GM18907 (cell line): ENCODE data around the gene NOD2.

Source experiments
- ATAC-seq: cut with Tn5 transposase; IDR thresholded peaks from one replicate; pipeline ENCODE4 v1.9.1; 2021; ENCODE audit warnings: mild to moderate bottlenecking, moderate library complexity; ENCODE audit not compliant: unreplicated experiment

NOD2 gene

DNA sequence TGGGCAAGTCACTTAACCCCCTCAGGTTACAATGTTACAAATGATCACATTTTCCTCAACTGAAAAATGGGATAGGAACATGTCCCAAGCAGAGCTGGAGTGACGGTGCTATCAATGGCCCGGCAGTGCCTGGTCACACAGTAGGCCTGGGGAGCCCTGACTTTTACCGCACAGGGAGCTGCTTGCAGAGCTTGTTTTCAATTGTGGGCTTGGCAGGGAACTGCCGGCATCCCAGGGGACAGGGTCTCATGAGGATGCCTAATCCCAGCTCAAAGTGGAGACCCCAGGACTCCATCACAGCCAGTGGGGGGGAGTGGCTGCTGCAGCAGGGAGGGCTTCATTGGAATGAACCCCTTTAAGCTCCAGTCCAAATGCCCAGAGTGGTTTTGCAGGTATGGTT, 23.7 kb upstream of the NOD2 start:
- no peak for ATAC-seq

DNA sequence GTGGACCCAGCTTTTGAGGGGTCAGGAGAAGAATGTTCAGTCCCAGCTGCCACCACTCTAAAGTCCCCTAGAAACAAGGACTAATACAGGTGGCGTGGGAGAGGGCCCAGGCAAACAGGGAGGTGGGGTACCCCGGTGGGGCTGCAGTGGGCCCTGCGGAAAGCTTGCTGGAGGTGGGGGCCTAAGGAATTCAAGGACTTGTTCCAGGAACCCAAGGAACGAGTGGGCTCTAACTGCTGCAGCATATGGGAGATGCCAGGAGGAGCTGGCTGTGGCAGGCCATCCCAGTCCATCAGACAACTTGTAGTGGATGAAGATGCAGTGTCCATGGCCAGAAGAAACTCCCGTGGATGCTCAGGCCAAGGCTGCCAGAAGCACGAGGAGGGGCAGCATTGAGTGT, 22.9 kb upstream of the NOD2 start:
- no peak for ATAC-seq

DNA sequence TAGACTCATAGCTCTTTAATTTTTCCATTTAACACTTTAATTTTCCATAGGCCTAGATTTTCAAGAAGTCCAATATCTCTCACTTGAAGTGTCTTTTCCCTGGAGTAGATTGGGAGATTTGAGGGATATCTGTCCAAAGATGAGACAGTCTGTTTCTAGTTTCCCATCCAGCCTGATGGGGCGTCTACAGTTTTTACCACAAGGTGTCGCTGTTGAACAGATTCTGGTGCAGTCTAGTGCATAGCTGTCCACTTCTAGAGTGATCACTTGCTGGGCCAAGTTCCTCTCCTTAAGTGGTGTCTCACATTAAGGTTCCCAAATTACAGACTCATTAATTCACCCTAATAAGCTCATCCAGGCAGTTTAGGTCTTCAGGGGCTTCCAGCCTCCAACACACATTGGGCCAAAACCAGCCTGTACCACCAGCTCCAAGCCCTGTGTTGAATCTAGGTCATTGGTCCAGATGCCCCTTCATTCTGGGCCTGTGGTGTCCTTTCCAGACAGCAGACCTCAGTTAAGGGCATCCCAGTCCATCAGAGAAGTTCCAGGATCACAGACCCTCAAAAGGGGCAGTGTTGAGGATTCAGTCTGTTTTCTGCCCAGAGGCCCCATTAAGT, 21.7 kb upstream of the NOD2 start:
- ATAC-seq: no peak

DNA sequence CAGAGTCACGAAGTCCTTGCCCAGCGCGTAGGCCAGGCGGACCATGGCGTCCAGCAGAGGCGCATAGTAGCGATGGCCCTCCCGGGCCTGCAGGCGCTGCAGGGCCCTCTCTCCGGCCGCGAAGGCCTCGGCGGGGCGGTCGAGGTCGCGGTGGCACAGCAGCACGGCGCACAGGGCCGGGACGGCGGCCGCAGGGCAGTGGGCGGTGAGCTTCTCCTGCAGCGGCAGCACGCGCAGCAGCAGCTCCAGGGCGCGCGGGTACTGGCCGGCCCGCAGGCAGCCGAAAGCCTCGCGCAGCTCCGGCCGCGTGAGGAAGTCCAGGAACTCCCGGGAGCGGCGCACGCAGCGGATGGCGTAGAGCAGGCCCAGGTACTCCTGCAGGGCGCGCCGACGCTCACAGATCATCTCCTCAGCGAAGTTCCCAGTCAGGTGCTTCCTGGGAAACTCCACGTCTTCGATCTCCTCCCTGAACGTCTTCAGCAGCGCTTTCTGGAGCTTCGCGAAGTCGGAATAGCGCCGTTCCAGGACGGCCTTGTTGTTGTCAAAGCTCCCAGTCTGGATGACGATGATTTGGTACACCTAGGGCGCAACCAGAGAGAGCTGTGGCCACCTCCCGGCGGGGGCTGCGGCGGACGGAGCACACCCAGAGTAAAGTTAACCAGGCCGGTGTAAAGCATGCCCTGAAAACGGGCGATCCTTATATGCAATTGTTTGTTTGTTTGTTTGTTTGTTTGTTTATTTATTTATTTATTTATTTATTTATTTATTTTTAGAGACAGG, 19.7 kb upstream of the NOD2 start:
- no peak for ATAC-seq

DNA sequence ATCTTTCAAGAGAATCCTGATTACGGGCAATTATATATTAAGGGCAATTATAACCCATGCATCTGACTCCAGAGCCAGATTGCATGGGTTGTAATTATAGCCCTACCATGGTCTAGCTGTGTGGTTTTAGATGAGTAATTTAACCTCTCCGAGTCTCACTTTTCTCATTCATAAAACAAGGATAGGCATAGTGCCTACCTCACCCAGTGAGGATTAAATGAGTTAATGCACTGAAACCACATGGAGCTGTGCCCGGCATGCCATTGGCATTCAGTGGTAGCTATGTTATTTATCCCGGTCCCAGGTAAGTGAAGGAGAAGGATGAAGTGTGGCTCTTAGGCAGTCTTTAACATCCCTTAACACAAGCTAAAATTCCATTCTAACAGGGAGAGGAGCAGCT, 18.6 kb upstream of the NOD2 start:
- ATAC-seq: no peak

DNA sequence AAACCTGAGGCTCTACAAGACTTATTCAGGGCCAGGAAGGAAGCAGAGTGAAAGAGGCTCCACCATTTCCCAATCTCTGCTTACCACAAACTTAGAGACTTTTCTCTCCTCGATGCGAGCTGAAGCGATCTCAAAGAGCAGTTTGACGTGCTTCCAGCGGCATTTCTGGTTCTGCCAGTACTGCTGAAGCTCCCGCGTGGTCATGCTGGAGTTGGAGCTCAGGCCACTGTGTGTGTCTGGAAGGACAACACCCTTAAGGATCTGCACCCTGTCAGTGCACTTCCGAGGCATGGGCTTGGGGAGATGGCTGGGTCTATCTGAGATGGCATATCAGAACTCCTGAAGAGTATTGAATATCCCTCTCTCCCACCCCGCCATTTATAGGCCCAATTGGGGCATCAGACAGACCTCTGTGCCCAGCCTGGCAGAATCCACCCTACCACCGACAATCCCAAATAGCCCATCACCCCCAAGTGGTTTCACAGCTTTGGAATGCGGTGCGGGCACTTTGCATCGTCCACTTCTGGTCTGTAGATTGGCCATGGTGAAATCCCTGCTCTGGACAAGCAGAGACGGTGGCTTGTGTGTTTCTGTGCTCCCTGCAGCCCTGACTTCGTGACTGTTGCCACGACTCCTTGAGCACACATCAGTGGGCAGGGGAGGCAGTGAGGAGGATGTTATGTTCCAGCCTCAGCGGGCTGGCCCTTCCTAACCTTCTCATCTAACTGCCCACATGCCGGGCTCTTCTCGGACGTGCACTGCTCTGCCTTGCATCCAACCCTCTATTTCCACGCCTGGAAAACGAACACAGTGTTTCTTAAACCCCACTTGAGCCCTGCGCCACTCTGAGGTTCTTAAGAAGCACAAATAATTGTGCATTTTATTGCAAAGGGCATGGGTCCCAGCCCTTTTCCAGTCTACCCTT, 17.5 kb upstream of the NOD2 start:
- no peak for ATAC-seq

DNA sequence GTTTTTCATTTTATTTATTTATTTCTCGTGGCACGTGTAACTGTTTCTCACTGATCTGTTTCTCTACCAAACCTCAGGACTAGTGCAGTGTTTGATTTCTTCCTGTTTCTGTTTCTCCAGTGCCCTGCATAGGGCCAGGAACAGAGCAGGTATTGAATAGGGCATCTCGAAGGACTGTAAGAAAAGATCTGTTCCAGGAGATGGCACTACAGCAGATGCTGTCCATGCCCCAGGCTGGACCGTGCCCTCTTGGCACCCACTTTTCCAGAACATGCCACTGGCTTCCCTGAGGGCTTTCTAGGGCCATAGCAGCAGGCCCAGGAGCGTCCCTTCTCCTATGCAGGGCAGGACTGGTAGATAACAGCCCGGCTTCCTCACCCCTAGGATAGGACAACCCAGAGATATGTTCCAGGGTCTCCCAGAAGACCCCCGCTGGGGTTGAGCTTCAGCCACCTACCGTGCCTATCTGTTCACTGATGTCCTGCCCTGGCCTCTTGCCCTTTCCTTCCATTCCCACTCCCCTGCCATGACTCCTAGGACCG, 16.7 kb upstream of the NOD2 start:
- ATAC-seq: no peak

DNA sequence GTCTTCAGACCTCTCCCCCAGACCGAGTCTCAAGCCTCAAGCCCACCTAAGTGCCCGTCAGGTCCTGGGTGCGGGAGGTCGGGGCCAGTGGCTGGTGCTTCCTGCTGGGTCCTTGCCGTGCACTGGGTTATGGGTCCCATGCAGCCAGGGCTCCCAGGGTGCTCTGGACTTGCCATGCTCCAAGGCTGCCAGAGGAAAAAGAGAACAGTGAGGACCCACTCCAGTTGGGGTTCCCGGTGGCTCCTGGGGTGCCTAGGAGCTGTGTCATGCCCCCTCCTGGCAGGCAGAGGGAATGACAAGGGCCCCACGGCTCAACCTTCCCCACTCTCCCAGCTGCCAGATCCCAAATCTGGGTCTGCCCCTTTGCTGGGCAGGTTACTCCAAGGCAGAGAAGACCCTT, 16.1 kb upstream of the NOD2 start:
- ATAC-seq: no peak

DNA sequence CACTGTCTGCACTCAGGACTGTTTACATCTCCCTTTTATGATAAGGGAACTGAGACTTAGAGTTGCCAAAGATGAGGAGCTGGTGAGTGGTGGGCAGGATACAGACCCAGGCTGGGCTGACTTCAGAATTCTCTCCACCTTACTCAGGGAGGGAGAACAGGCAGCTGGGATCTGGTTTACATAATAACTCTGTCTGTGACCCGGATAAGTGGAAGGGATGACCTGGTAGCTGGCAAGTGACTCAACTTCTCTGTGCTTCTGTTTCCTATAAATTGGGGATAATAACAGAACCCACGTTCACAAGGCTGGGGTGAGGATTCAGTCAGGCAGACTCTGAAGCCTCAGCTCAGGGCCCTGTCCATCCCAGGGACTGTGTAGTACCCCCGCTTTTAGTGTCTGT, 14.9 kb upstream of the NOD2 start:
- no peak for ATAC-seq

DNA sequence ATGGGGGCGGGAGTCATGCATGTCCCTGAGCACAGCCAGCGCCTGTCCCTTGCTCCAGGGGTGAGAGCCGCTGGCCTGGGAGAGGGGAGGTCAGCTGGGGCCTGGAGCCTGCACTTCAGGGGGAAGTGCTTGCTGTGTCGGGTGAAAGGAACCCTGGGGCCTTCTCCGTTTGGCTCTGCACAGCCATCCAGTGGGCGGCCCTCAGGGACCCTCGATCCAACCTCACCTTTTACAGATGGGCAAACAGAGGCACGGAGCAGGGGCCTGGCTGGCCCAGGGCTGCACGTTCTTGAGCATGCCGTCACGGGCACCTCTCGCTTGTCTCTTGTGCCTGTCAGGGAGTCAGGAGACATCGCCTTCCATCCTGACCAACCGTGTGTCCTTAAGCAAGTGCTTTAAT, 14.1 kb upstream of the NOD2 start:
- no peak for ATAC-seq

DNA sequence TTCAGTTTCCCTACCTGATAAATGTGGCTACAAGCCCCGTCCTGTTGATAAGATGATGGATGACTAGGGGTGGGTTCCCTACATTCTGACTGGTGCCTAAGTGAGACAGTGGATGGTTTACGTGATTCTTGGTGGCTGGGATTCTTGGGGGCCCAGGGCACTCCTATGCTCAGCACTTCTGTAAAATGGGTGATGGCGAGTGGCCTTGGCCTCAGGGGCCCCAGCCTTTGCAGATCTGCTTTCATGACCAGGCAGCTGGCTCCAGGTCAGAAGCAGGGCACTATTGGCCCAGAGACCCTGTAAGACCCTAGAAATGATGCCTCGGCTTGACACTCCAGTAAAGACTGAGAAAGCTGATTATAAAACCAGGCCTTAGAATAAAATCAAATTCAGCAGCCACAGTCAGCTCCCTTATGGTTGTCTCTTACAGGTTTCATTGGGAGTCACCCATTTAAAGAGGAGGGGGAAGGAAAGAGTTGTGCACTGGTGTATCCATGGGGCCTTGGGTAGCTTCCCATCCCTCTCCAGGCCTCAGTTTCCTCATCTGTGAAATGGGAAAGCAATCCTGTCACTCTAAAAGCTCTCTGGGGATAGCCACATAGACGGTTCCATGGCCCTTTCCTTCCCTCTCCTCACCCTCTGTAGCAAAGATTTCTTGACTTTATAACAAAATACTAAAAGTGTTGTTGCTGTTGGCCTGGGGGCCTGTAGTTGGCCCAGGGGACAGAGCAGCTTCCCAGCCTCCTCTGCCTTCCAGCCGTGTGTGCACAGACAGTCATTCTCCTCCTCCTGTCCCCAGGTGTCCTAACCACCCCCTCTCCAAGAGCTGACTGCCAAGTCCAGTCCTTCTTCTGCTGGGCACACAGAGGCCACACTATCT, 13.5 kb upstream of the NOD2 start:
- no peak for ATAC-seq

DNA sequence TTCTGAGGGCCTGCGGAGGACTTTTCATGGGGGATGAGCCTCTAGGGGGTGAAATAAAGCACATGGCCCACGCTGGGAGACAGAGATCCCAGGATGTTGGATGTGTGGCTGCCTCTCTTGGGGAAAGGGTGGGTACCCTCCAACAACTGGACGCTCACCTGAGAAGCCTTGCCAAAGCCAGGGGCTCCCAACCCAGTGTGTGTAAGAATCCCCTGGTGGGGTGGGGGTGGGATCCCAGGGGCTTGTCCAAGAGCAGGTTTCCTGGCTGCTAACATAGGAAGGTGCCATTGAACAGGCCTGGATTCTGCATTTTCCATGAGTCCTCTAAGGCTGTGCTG, 12.9 kb upstream of the NOD2 start:
- no peak for ATAC-seq

DNA sequence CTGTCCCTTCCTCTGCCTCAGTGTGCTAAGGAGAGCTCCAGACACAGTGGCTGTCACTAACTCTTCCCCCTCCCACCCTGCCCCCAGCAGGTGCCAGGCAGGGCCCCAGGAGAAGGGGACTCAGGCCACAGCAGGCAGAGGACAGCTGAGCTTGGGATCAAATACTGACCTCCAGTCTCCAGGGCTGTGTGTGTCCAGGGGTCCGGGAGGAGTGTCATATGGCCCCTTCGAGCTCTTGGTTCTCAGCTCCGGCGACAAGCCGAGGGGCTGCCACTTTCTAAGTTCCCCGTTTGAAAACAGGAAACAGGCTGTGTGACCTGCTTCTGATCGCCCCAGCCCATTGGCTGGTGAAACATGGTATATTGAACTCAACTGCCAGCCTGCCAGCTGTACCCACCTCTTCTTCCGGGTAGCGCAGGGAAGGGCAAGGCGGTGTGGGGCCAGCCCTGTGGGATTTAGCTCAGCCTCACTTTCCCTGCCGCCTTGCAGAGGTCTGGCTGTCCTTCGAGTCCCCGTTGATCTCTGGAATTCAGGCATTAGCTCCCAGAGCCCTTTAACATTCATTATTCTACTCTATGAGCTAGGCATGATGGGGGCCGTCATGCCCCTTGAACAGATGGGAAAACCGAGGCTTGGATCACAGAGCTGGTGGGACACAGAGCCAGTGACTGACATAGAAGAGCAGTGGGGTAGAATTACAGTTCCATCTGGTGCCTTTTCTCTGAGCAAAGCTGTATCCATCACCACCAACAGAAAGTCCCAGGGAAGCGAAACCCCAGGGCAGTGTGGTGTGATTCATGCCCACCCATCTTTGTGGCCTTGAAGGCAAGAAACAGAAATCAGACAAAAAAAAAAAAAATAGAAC, 12.2 kb upstream of the NOD2 start, which contains the start of gene SNX20:
TSS of gene SNX20 (minus strand) at position 292 of the 865 bp plus-strand sequence. CDS start 3,786 bp downstream, outside the sequence.
- peak; percentile 72 for ATAC-seq

DNA sequence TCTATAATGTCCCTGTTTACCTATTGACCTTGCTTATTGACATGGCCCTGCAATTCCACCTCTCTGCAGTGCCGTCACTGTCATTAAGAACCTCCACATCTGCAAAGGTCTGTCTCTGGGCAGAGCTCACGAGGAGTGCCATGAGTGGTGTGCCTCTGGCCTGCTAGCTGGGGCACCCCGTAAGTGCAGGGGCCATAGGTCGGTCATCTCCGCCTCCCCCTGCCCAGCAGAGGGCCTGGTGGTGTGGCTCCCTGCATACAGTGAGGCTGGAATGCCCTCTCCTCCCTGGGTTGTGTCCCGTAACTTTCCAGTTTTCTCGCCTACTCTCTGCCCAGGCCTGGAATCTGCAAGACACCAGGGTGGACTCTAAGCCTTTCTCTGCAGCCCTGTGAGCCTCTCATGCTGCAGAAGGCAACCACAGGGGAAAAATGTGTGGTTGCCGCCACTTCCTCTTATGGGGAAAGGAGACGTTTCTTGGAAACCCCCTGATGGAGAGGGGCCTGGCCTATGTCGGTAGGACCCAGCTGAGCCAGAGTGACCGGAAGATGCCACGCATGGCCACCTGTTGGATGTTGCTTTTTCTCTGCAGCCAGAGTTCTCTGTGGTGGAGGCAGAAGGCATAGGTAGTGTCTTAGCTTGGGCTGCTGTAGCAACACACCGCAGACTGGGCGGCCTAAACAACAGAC, 9.6 kb upstream of the NOD2 start:
- ATAC-seq: peak; percentile 75

DNA sequence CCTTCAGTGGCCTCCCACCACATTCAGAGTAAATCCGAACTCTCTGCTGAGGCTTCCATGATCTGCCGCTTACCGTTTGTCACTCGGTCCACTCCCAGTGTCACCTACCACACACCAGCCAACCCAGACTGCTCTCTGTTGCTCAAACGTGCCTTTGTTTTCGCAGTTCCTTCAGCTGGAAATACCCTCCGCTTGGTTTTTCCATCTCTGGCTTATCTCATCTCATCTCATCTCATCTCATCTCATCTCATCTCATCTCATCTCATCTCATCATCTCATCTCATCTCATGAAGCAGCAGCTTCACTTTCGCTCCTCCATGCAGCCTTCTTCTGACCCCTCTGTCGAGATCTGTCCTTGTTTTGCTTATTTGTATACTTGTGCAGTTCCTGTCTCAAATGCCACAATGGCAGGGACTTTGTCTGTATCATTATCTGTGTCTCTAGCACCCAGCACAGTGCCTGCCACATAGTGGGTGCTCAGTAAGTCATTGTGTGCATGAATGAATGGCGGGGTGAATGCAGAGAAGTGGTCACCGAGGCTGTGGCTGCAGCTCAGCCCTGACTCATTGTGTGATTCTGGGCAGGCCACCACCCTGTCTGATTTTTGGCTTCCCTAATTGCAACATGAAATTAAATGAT, 8.5 kb upstream of the NOD2 start:
- ATAC-seq: no peak

DNA sequence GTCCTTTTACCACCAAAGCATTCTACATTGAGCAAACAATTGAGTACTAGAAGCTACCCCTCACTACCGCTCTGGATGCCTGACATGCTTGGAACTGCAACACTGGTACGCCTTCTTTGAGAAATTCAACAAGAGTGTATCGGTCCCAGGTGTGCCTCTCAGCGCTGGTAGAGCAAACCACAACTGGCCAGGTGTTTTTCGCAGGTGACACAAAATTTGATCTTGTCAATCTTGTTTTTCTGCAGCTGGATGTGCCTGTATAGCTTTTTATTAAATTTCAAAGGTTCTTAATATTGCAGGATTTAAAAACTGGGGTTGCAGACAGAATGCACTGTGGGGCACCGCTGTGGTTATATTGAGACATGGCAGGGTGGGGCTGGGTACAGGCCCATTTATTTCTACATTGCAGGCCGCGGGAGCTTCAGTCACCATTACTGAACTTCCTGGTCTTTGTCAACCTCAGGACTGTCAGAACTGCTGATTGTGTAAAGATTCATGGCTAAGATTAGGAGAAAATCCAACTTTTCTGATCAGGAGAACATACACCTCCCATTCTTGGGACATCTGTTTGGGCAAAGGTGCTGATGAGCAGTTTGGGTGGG, 7.8 kb upstream of the NOD2 start:
- no peak for ATAC-seq

DNA sequence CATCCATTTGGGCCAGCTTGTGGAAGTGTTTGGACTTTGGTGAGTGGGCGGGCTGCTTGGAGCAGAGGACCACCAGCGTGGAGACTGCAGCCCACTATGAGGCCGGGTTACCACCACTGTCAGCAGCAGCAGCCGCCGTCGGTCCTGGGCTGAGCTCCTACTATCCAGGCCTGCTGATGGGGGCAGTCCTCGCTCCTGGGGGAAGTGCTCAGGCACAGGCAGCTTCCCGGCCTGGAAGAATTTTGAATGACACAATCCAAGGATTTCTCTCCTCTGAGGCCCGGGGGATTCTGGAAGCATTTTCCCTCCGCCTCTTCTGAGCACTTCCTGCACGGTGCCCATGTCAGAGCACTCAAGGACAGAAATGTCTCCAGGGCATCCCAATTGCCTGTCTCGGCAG, 5.3 kb upstream of the NOD2 start:
- no peak for ATAC-seq

DNA sequence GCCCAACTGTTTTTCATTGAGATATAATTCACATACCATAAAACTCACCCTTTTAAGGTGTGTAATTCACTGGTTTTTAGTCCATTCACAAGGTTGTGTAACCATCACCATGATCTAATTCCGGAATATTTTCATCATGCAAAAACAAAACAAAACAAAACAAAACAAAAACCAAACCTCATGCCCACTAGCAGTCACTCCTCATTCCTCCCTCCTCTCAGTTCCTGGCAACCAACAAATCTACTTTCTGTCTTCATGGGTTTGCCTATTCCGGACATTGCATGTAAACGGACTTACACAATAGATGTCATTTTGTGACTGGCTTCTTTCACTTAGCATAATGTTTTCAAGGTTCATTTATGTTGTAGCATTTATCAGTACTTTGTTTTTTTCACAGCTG, 4.5 kb upstream of the NOD2 start:
- no peak for ATAC-seq
